Tibial artery (tissue), 4 donors: ENCODE results near the gene HDAC10.

Experiments used
- DNase-seq, 2 donors: peaks; one replicate each; pipeline ENCODE4 v3.0.0-alpha.2; 2019
- H3K27ac ChIP-seq, 2 donors: fragments of 200-600 bp; sonication (generic) in 1 of 2; 1 replicate in 1 of 2; 2 replicates in 1 of 2; pipeline ENCODE4 v1.5.1; 2018 to 2019; ENCODE audit warnings: mild to moderate bottlenecking in 1 of 2
- H3K27me3 ChIP-seq, 2 donors: fragments of 200-600 bp; sonication (generic) in 1 of 2; one replicate each; pipeline versions ENCODE4 v1.5.1 to v1.6.0; 2016 to 2019
- H3K36me3 ChIP-seq, 3 donors: fragments of 200-600 bp; sonication (generic) in 2 of 3; one replicate each; pipeline ENCODE4 v1.5.1; 2016 to 2019; ENCODE audit warnings: mild to moderate bottlenecking in 2 of 3
- H3K4me1 ChIP-seq, 4 donors: fragments of 200-600 bp; sonication (generic) in 2 of 4; 1 replicate in 3 of 4; 2 replicates in 1 of 4; pipeline ENCODE4 v1.5.1; 2016 to 2019
- H3K4me3 ChIP-seq, 2 donors: fragments of 200-600 bp; sonication (generic) in 1 of 2; 1 replicate in 1 of 2; 2 replicates in 1 of 2; pipeline ENCODE4 v1.5.1; 2018 to 2019; ENCODE audit warnings: mild to moderate bottlenecking in 2 of 2
- H3K9me3 ChIP-seq, 3 donors: fragments of 200-600 bp; sonication (generic) in 1 of 3; one replicate each; pipeline ENCODE4 v1.5.1; 2016 to 2019
- CTCF ChIP-seq, 2 experiments: fragments of 200-600 bp in 1 of 2; fragments of 450-650 bp in 1 of 2; IDR thresholded peaks; one replicate each; pipeline ENCODE4 v1.5.1; 2017 to 2019; ENCODE audit warnings: antibody characterized with exemption in 2 of 2, mild to moderate bottlenecking in 1 of 2, moderate library complexity in 1 of 2
- intact Hi-C: fragments of 100-400 bp; cut with DNase I; formaldehyde crosslinking; loops from one replicate; pipeline ENCODE4 v1.15.0; 2023; ENCODE audit warnings: low total_unique reads

Gene HDAC10

GRCh38 chr22:50238755-50239154 lies 12.3 kb downstream of the HDAC10 start:
- DNase-seq: no peak
- Histone ChIP-seq H3K9me3 (no peaks in the 10 kb centered on the region), H3K27ac (no peak overlapping the region), H3K4me1 (peaks cover 0 to 35% (median 26%) of the 10 kb centered on the region in 4 donors), H3K36me3 (peaks cover 5 to 47% (median 29%) of the 10 kb centered on the region in 3 donors), H3K4me3 (no peak overlapping the region), H3K27me3 (no peaks in the 10 kb centered on the region)
- intact Hi-C loops: no loop called here
- TF ChIP-seq CTCF (IDR thresholded peaks at IDR 0.05): no peak

- intact Hi-C loops: no loop called here
- no peak overlapping the region for H3K27ac ChIP-seq
- H3K9me3 ChIP-seq: no peaks in the 10 kb centered on the region
- no peak for DNase-seq
- H3K36me3 ChIP-seq: peaks cover 5 to 66% (median 44%) of the 10 kb centered on the region in 3 donors
- H3K27me3 ChIP-seq: no peaks in the 10 kb centered on the region
- no peak for TF ChIP-seq CTCF (IDR thresholded peaks at IDR 0.05)
- no peak overlapping the region for H3K4me3 ChIP-seq
- peaks cover 0 to 16% (median 13%) of the 10 kb centered on the region in 4 donors for H3K4me1 ChIP-seq
Measured at GRCh38 chr22:50236731-50237409, 14.2 kb downstream of the HDAC10 start.

GRCh38 chr22:50233223-50233622 lies 17.8 kb downstream of the HDAC10 start:
- intact Hi-C loops: no loop called here
- H3K4me1 ChIP-seq: no peaks in the 10 kb centered on the region
- TF ChIP-seq CTCF (IDR thresholded peaks at IDR 0.05): no peak
- peaks cover 8 to 68% (median 48%) of the 10 kb centered on the region in 3 donors for H3K36me3 ChIP-seq
- DNase-seq: no peak
- no peak overlapping the region for H3K27ac ChIP-seq
- H3K9me3 ChIP-seq: no peaks in the 10 kb centered on the region
- no peak overlapping the region for H3K4me3 ChIP-seq
- H3K27me3 ChIP-seq: no peaks in the 10 kb centered on the region

- DNase-seq: no peak
- no peak overlapping the region for H3K27ac ChIP-seq
- H3K27me3 ChIP-seq: no peaks in the 10 kb centered on the region
- no peaks in the 10 kb centered on the region for H3K9me3 ChIP-seq
- no peak overlapping the region for H3K4me3 ChIP-seq
- intact Hi-C loops: no loop called here
- H3K36me3 ChIP-seq: peaks cover 11 to 69% (median 51%) of the 10 kb centered on the region in 3 donors
- H3K4me1 ChIP-seq: no peaks in the 10 kb centered on the region
- no peak for TF ChIP-seq CTCF (IDR thresholded peaks at IDR 0.05)
Measured at GRCh38 chr22:50232481-50233151, 18.4 kb downstream of the HDAC10 start.

- no peak for TF ChIP-seq CTCF (IDR thresholded peaks at IDR 0.05)
- Histone ChIP-seq H3K27ac (no peak overlapping the region), H3K4me3 (no peak overlapping the region), H3K4me1 (no peaks in the 10 kb centered on the region), H3K27me3 (no peaks in the 10 kb centered on the region), H3K9me3 (no peaks in the 10 kb centered on the region), H3K36me3 (peaks cover 36 to 83% (median 65%) of the 10 kb centered on the region in 3 donors)
- intact Hi-C loops: no loop called here
- no peak for DNase-seq
Measured at GRCh38 chr22:50229370-50229769, 21.7 kb downstream of the HDAC10 start.
